ENCODE results near the gene PRR11. TPM values are rescaled to one million over a fixed set of nuclear protein-coding genes. Genes with fewer than 3 reads are reported as not detected.

The PRR11 gene
- total RNA-seq, 1 experiment from 2014 or later, result 86.7 TPM

GRCh38 chr17:59126809-59127417 is 28.6 kb upstream of the PRR11 start:
- CTCF ChIA-PET, result no interaction called here
- intact Hi-C loops (cut with micrococcal nuclease), result no loop called here
- H3K9me3 ChIP-seq (ENCODE audit: control insufficient read depth in 1 of 2, insufficient read depth in 1 of 2, low read depth in 1 of 2, low read length in 2 of 2), result no peaks in the 10 kb centered on the region
- no peak for ATAC-seq
- H3K4me3 ChIP-seq (replicated peaks in 1 of 2; ENCODE audit: low read depth in 1 of 2, low read length in 2 of 2), result no peak overlapping the region
- H3K36me3 ChIP-seq (ENCODE audit: control insufficient read depth in 1 of 2, insufficient read depth in 2 of 2, low read length in 2 of 2), result peaks cover 0 to 9% of the 10 kb centered on the region in 2 experiments; a peak in 2 of 4 replicates
- POLR2A ChIA-PET, result no interaction called here
- RAD21 ChIA-PET (ENCODE audit: low non-redundant PET in 1 of 2, low total read pairs in 2 of 2, uncharacterized antibody in 2 of 2, unreplicated experiment in 2 of 2), result no interaction called here
- H3K4me2 ChIP-seq (ENCODE audit: low read length), result no peak overlapping the region
- H3K27me3 ChIP-seq (ENCODE audit: insufficient read depth, low read length), result no peaks in the 10 kb centered on the region
- H3K9me2 ChIP-seq (ENCODE audit: insufficient read depth), result no peaks in the 10 kb centered on the region
- H3K27ac ChIP-seq (ENCODE audit: low read depth, low read length), result no peak overlapping the region
- no peak for DNase-seq (ENCODE audit: low read depth, low spot score)
- H3K4me1 ChIP-seq (ENCODE audit: control insufficient read depth in 1 of 2, insufficient read depth in 2 of 2, low read length in 2 of 2), result no peaks in the 10 kb centered on the region
- peaks cover 3% of the 10 kb centered on the region; the same call in 1 of the 2 replicates for H4K20me1 ChIP-seq (ENCODE audit: insufficient read depth)
- H2AFZ ChIP-seq (ENCODE audit: low read depth, low read length, poor library complexity, severe bottlenecking), result no peak overlapping the region
- TF ChIP-seq JUND (IDR thresholded peaks at IDR 0.05), result no peak
- no peak for TF ChIP-seq ZNF274 (IDR thresholded peaks at IDR 0.05; ENCODE audit: low read depth, low read length)
- no peak for TF ChIP-seq ZFX (IDR thresholded peaks at IDR 0.05)
- no peak for TF ChIP-seq EZH2phosphoT487 (IDR thresholded peaks at IDR 0.05; ENCODE audit: borderline replicate concordance)
- no TSS peak for BruUV-seq (replicated peaks)
- H3K9ac ChIP-seq (ENCODE audit: low read length), result no peak overlapping the region
- H3K79me2 ChIP-seq (ENCODE audit: insufficient read depth, low read length), result peaks cover 30% of the 10 kb centered on the region

- Histone ChIP-seq H3K27ac (ENCODE audit: low read depth, low read length) (no peak overlapping the region), H3K27me3 (ENCODE audit: insufficient read depth, low read length) (no peaks in the 10 kb centered on the region), H3K36me3 (ENCODE audit: control insufficient read depth in 1 of 2, insufficient read depth in 2 of 2, low read length in 2 of 2) (peaks cover 0 to 9% of the 10 kb centered on the region in 2 experiments; a peak in 1 of 4 replicates), H3K9me3 (ENCODE audit: control insufficient read depth in 1 of 2, insufficient read depth in 1 of 2, low read depth in 1 of 2, low read length in 2 of 2) (no peaks in the 10 kb centered on the region), H3K9me2 (ENCODE audit: insufficient read depth) (no peaks in the 10 kb centered on the region), H2AFZ (ENCODE audit: low read depth, low read length, poor library complexity, severe bottlenecking) (no peak overlapping the region), H3K9ac (ENCODE audit: low read length) (no peak overlapping the region), H4K20me1 (ENCODE audit: insufficient read depth) (peaks cover 3% of the 10 kb centered on the region; the same call in 1 of the 2 replicates), H3K4me2 (ENCODE audit: low read length) (no peak overlapping the region), H3K4me1 (ENCODE audit: control insufficient read depth in 1 of 2, insufficient read depth in 2 of 2, low read length in 2 of 2) (no peaks in the 10 kb centered on the region), H3K4me3 (replicated peaks in 1 of 2; ENCODE audit: low read depth in 1 of 2, low read length in 2 of 2) (no peak overlapping the region), H3K79me2 (ENCODE audit: insufficient read depth, low read length) (peaks cover 49% of the 10 kb centered on the region)
- no TSS peak for BruUV-seq (replicated peaks)
- ChIA-PET RAD21 (ENCODE audit: low non-redundant PET in 1 of 2, low total read pairs in 2 of 2, uncharacterized antibody in 2 of 2, unreplicated experiment in 2 of 2) (no interaction called here), POLR2A (interaction anchor here (0.8 to 0.9 kb wide), 2 partner anchors 9 to 19 kb away, joined by 3 read pairs; no protein-coding TSS in a partner anchor), CTCF (no interaction called here)
- intact Hi-C loops (cut with micrococcal nuclease), result no loop called here
- DNase-seq (ENCODE audit: low read depth, low spot score) (no peak), ATAC-seq (no peak)
- TF ChIP-seq SP1 (IDR thresholded peaks at IDR 0.05; ENCODE audit: low read depth), result no peak
- no peak for TF ChIP-seq SRF (IDR thresholded peaks at IDR 0.05; ENCODE audit: low read depth)
- TF ChIP-seq REST (IDR thresholded peaks at IDR 0.05; ENCODE audit: low read depth), result no peak
- no peak for TF ChIP-seq EGR1 (IDR thresholded peaks at IDR 0.05; ENCODE audit: low read depth)
- TF ChIP-seq ATF3 (IDR thresholded peaks at IDR 0.05), result no peak
- TF ChIP-seq CEBPB (IDR thresholded peaks at IDR 0.05; ENCODE audit: low read depth), result no peak
- TF ChIP-seq JUND (IDR thresholded peaks at IDR 0.05), result no peak
- TF ChIP-seq POLR2AphosphoS5 (IDR thresholded peaks at IDR 0.05; ENCODE audit: low read depth, low read length), result no peak
- no peak for TF ChIP-seq RAD21 (IDR thresholded peaks at IDR 0.05; ENCODE audit: low read depth)
- no peak for TF ChIP-seq CTCF (IDR thresholded peaks at IDR 0.05 in 2 of 3, conservative IDR thresholded peaks at IDR 0.05 in 1 of 3; ENCODE audit: borderline replicate concordance in 1 of 3, insufficient read depth in 1 of 3, low read depth in 2 of 3, low read length in 2 of 3)
- no peak for TF ChIP-seq MAX (IDR thresholded peaks at IDR 0.05)
- no peak for TF ChIP-seq CBX3 (IDR thresholded peaks at IDR 0.05; ENCODE audit: low read depth)
Observed at GRCh38 chr17:59129814-59130213, 25.7 kb upstream of the PRR11 start.
